K562 (cell line): Measurements from ENCODE around the gene CALML6. TPM values are rescaled to one million over a fixed set of nuclear protein-coding genes. Genes with fewer than 3 reads are reported as not detected.

ENCODE experiments used
- CCNT2 ChIP-seq: IDR thresholded peaks from 2 replicates; pipeline ENCODE4 v1.6.1; 2011; ENCODE audit warnings: borderline replicate concordance, low read depth, mild to moderate bottlenecking, moderate library complexity, mixed read lengths, low read length; ENCODE audit not compliant: insufficient read length; ENCODE audit errors: extremely low read depth
- CREBBP ChIP-seq: IDR thresholded peaks from one replicate; pipeline ENCODE4 v1.6.1; 2012; ENCODE audit warnings: low read depth, mild to moderate bottlenecking, control low read depth, inconsistent platforms, low read length
- CXXC5 ChIP-seq: fragments of 250-450 bp; sonication (Bioruptor Pico); IDR thresholded peaks from 2 replicates; pipeline ENCODE4 v1.8.0; 2022; ENCODE audit warnings: inconsistent platforms, mild to moderate bottlenecking, moderate library complexity
- HEY1 ChIP-seq: fragments of 250-450 bp; sonication (Bioruptor Pico); IDR thresholded peaks from 2 replicates; pipeline ENCODE4 v1.5.0; 2020; ENCODE audit warnings: mild to moderate bottlenecking, moderate library complexity, borderline replicate concordance
- HMGN3 ChIP-seq: IDR thresholded peaks from 2 replicates; pipeline ENCODE4 v1.6.1; 2011; ENCODE audit warnings: borderline replicate concordance, low read depth, mild to moderate bottlenecking, mixed read lengths, low read length; ENCODE audit not compliant: insufficient read length; ENCODE audit errors: extremely low read depth
- ILF3 ChIP-seq: fragments of 450-650 bp; IDR thresholded peaks from 2 replicates; pipeline ENCODE4 v1.6.1; 2018; ENCODE audit warnings: antibody characterized with exemption, mild to moderate bottlenecking, moderate library complexity, borderline replicate concordance
- MAFF ChIP-seq: IDR thresholded peaks from 2 replicates; pipeline ENCODE4 v1.6.1; 2012; ENCODE audit warnings: low read length, improper control_type of control experiment
- MTA2 ChIP-seq: fragments of 450-650 bp; IDR thresholded peaks from 2 replicates; pipeline ENCODE4 v1.6.1; 2016; ENCODE audit warnings: low read depth
- ZNF134 ChIP-seq: fragments of 250-450 bp; sonication (Bioruptor Pico); conservative IDR thresholded peaks from 2 replicates; pipeline ENCODE4 v1.4.0; 2020
- ZNF668 ChIP-seq: fragments of 250-450 bp; sonication (Bioruptor Pico); IDR thresholded peaks from 2 replicates; pipeline ENCODE4 v1.8.0; 2022; ENCODE audit warnings: mild to moderate bottlenecking, inconsistent platforms
- ZNF830 ChIP-seq: fragments of 250-450 bp; sonication (Bioruptor Pico); IDR thresholded peaks from 2 replicates; pipeline ENCODE4 v1.5.0; 2021; ENCODE audit warnings: mild to moderate bottlenecking
- polyA plus RNA-seq, 8 experiments: library from polyadenylated mRNA; depleted of rRNA in 4 of 8; stranded (reverse) in 5 of 8; unstranded in 3 of 8; fragments of >200 nt; fragmentation: Nextera tagmentation in 2 of 8; fragmentation: Illumina TruSeq in 1 of 8; extraction: Ambion mirVana in 2 of 8; extraction: Trizol in 1 of 8; gene quantifications; 2 replicates each; pipeline versions ENCODE4 v1.2.1 to v1.2.3, GENCODE V29; 2011 to 2014; ENCODE audit warnings: inconsistent platforms in 1 of 8, missing spikeins in 1 of 8
- total RNA-seq, 7 experiments: library from RNA; depleted of rRNA in 6 of 7; stranded (reverse); fragments of >200 nt in 6 of 7; fragmentation: Illumina TruSeq in 2 of 7; extraction: Trizol in 2 of 7; gene quantifications; 2 replicates each; pipeline versions ENCODE4 v1.2.1 to v1.2.3, GENCODE V29; 2011 to 2021; ENCODE audit warnings: low replicate concordance in 1 of 7
- TF ChIP-seq, protein P1 (sequence below): fragments of 450-650 bp; IDR thresholded peaks from 2 replicates; pipeline ENCODE4 v1.6.1; 2018; ENCODE audit warnings: mild to moderate bottlenecking, low read depth; ENCODE audit not compliant: partially characterized antibody
- TF ChIP-seq, protein P2 (sequence below): sonication (generic); formaldehyde crosslinking; IDR thresholded peaks from 2 replicates; pipeline ENCODE4 v1.8.0; 2023; ENCODE audit warnings: mild to moderate bottlenecking, missing genetic modification reagents
- TF ChIP-seq, protein P3 (sequence below): sonication (generic); formaldehyde crosslinking; IDR thresholded peaks from 2 replicates; pipeline ENCODE4 v1.8.1; 2023; ENCODE audit warnings: mild to moderate bottlenecking, missing genetic modification reagents
- TF ChIP-seq, protein P4 (sequence below): fragments of 250-450 bp; sonication (Bioruptor Pico); IDR thresholded peaks from 2 replicates; pipeline ENCODE4 v1.6.1; 2021; ENCODE audit warnings: mild to moderate bottlenecking
- TF ChIP-seq, protein P5 (sequence below): fragments of 450-650 bp; conservative IDR thresholded peaks from 2 replicates; pipeline ENCODE4 v1.6.1; 2016; ENCODE audit warnings: missing genetic modification characterization, low read depth, mild to moderate bottlenecking, control low read depth, missing compliant biosample characterization

CALML6 gene
- total and polyA plus RNA-seq, 9 of the 15 experiments (the other 6 are each of a cell fraction or from before 2014, with no cell fraction given), result 0.14 TPM; not detected in 8

DNA sequence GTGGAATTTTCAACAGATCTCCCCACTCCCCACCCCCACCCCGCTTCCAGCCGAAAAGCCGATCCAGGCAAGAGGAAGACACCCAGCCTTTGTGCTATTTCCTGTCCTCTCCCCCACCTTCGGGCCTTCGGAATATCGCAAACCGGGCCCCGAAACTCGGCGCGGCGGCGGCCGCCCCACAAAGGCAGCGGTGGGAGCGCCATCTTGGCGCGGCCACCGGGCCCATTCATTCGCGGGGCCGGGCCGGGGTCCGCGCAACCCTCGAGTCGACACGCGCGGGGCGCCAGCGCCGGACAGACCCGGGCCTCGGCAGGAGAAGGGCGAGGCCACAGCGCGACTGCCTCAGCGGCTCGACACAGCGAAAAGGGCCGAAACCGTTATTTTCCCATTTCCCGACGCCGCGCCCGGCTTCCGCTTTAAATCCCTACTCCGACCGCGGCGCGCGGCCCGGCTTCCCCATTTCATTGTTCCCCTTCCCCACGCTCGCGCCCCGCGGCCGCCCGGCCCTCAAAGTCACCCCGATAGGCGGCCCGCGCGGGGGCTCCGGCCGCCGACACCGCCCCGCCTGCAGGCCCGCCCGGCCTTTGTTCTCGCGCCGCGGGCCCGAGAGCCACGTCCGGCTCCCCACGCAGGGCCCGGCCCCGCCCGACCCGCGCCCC, 25.1 kb upstream of the CALML6 start (continued):
- TF ChIP-seq, protein P1, sequence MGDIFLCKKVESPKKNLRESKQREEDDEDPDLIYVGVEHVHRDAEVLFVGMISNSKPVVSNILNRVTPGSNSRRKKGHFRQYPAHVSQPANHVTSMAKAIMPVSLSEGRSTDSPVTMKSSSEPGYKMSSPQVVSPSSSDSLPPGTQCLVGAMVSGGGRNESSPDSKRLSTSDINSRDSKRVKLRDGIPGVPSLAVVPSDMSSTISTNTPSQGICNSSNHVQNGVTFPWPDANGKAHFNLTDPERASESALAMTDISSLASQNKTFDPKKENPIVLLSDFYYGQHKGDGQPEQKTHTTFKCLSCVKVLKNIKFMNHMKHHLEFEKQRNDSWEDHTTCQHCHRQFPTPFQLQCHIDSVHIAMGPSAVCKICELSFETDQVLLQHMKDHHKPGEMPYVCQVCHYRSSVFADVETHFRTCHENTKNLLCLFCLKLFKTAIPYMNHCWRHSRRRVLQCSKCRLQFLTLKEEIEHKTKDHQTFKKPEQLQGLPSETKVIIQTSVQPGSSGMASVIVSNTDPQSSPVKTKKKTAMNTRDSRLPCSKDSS, result no peak
- TF ChIP-seq CXXC5 (CRISPR knock-in tag), result peak; percentile 50
- no peak for TF ChIP-seq MAFF
- TF ChIP-seq, protein P2, sequence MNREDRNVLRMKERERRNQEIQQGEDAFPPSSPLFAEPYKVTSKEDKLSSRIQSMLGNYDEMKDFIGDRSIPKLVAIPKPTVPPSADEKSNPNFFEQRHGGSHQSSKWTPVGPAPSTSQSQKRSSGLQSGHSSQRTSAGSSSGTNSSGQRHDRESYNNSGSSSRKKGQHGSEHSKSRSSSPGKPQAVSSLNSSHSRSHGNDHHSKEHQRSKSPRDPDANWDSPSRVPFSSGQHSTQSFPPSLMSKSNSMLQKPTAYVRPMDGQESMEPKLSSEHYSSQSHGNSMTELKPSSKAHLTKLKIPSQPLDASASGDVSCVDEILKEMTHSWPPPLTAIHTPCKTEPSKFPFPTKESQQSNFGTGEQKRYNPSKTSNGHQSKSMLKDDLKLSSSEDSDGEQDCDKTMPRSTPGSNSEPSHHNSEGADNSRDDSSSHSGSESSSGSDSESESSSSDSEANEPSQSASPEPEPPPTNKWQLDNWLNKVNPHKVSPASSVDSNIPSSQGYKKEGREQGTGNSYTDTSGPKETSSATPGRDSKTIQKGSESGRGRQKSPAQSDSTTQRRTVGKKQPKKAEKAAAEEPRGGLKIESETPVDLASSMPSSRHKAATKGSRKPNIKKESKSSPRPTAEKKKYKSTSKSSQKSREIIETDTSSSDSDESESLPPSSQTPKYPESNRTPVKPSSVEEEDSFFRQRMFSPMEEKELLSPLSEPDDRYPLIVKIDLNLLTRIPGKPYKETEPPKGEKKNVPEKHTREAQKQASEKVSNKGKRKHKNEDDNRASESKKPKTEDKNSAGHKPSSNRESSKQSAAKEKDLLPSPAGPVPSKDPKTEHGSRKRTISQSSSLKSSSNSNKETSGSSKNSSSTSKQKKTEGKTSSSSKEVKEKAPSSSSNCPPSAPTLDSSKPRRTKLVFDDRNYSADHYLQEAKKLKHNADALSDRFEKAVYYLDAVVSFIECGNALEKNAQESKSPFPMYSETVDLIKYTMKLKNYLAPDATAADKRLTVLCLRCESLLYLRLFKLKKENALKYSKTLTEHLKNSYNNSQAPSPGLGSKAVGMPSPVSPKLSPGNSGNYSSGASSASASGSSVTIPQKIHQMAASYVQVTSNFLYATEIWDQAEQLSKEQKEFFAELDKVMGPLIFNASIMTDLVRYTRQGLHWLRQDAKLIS, result peak; percentile 60; the same call in 1 of the 2 replicates
- no peak for TF ChIP-seq MTA2
- TF ChIP-seq ILF3, result 0 out of 2 replicates have a peak, but pooled peaks have one; percentile 67
- no peak for TF ChIP-seq CREBBP
- TF ChIP-seq, protein P3, sequence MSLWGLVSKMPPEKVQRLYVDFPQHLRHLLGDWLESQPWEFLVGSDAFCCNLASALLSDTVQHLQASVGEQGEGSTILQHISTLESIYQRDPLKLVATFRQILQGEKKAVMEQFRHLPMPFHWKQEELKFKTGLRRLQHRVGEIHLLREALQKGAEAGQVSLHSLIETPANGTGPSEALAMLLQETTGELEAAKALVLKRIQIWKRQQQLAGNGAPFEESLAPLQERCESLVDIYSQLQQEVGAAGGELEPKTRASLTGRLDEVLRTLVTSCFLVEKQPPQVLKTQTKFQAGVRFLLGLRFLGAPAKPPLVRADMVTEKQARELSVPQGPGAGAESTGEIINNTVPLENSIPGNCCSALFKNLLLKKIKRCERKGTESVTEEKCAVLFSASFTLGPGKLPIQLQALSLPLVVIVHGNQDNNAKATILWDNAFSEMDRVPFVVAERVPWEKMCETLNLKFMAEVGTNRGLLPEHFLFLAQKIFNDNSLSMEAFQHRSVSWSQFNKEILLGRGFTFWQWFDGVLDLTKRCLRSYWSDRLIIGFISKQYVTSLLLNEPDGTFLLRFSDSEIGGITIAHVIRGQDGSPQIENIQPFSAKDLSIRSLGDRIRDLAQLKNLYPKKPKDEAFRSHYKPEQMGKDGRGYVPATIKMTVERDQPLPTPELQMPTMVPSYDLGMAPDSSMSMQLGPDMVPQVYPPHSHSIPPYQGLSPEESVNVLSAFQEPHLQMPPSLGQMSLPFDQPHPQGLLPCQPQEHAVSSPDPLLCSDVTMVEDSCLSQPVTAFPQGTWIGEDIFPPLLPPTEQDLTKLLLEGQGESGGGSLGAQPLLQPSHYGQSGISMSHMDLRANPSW (CRISPR knock-in tag), result no peak
- no peak for TF ChIP-seq ZNF830 (CRISPR knock-in tag)
- TF ChIP-seq ZNF668 (CRISPR knock-in tag), result no peak
- TF ChIP-seq ZNF134 (CRISPR knock-in tag), result no peak
- TF ChIP-seq, protein P4, sequence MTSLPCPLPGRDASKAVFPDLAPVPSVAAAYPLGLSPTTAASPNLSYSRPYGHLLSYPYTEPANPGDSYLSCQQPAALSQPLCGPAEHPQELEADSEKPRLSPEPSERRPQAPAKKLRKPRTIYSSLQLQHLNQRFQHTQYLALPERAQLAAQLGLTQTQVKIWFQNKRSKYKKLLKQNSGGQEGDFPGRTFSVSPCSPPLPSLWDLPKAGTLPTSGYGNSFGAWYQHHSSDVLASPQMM (CRISPR knock-in tag), result no peak
- no peak for TF ChIP-seq HEY1
- TF ChIP-seq HMGN3, result peak; percentile 37
- TF ChIP-seq, protein P5, sequence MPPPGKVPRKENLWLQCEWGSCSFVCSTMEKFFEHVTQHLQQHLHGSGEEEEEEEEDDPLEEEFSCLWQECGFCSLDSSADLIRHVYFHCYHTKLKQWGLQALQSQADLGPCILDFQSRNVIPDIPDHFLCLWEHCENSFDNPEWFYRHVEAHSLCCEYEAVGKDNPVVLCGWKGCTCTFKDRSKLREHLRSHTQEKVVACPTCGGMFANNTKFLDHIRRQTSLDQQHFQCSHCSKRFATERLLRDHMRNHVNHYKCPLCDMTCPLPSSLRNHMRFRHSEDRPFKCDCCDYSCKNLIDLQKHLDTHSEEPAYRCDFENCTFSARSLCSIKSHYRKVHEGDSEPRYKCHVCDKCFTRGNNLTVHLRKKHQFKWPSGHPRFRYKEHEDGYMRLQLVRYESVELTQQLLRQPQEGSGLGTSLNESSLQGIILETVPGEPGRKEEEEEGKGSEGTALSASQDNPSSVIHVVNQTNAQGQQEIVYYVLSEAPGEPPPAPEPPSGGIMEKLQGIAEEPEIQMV (tag), result no peak
- TF ChIP-seq CCNT2, result peak; percentile 83
